H9 (cell line): ENCODE results near the gene UMAD1. TPM values are rescaled to one million over a fixed set of nuclear protein-coding genes. Genes with fewer than 3 reads are reported as not detected.

Experiments
- DNase-seq: peaks from one replicate; pipeline ENCODE4 v3.0.0-alpha.2; 2017
- H2AFZ ChIP-seq: one replicate; pipeline ENCODE4 v1.6.1; 2013; ENCODE audit warnings: mild to moderate bottlenecking, low read length, control low read depth, moderate library complexity
- H2AK5ac ChIP-seq: 2 replicates; pipeline ENCODE4 v1.6.1; 2013; ENCODE audit warnings: low read length, control low read depth, mixed read lengths; ENCODE audit not compliant: insufficient read length
- H2BK120ac ChIP-seq: one replicate; pipeline ENCODE4 v1.6.1; 2013; ENCODE audit warnings: low read depth, mild to moderate bottlenecking, low read length, control low read depth, inconsistent platforms; ENCODE audit not compliant: poor library complexity, severe bottlenecking
- H2BK12ac ChIP-seq: 2 replicates; pipeline ENCODE4 v1.6.1; 2013; ENCODE audit warnings: low read length, control low read depth, mixed read lengths, low read depth; ENCODE audit not compliant: insufficient read length
- H2BK15ac ChIP-seq: 2 replicates; pipeline ENCODE4 v1.6.1; 2013; ENCODE audit warnings: low read depth, low read length, control low read depth
- H2BK20ac ChIP-seq: one replicate; pipeline ENCODE4 v1.6.1; 2013; ENCODE audit warnings: low read depth, mild to moderate bottlenecking, low read length, control low read depth, inconsistent platforms; ENCODE audit not compliant: poor library complexity, severe bottlenecking
- H2BK5ac ChIP-seq: 2 replicates; pipeline ENCODE4 v1.6.1; 2013; ENCODE audit warnings: low read length, control low read depth, mixed read lengths; ENCODE audit not compliant: insufficient read length
- H3K14ac ChIP-seq: 2 replicates; pipeline ENCODE4 v1.6.1; 2013; ENCODE audit warnings: low read length, control low read depth; ENCODE audit not compliant: insufficient read depth
- H3K18ac ChIP-seq: 2 replicates; pipeline ENCODE4 v1.6.1; 2013; ENCODE audit warnings: low read depth, mild to moderate bottlenecking, mixed read lengths, low read length, control low read depth; ENCODE audit not compliant: insufficient read length
- H3K23ac ChIP-seq: 2 replicates; pipeline ENCODE4 v1.6.1; 2013; ENCODE audit warnings: low read length, control low read depth, mixed read lengths, low read depth; ENCODE audit not compliant: insufficient read length
- H3K23me2 ChIP-seq: 2 replicates; pipeline ENCODE4 v1.6.1; 2013; ENCODE audit warnings: low read depth, mild to moderate bottlenecking, mixed read lengths, low read length, control low read depth; ENCODE audit not compliant: insufficient read length, poor library complexity, severe bottlenecking
- H3K27ac ChIP-seq: 2 replicates; pipeline ENCODE4 v1.5.1; 2013; ENCODE audit warnings: low read length, control low read depth, mixed read lengths, low read depth; ENCODE audit not compliant: insufficient read length
- H3K27me3 ChIP-seq: 2 replicates; pipeline ENCODE4 v1.6.1; 2013; ENCODE audit warnings: low read length, control low read depth, inconsistent platforms; ENCODE audit not compliant: insufficient read depth
- H3K4ac ChIP-seq: 2 replicates; pipeline ENCODE4 v1.6.1; 2013; ENCODE audit warnings: low read depth, mild to moderate bottlenecking, control low read depth, inconsistent platforms, low read length, moderate library complexity
- H3K4me1 ChIP-seq: 2 replicates; pipeline ENCODE4 v1.6.1; 2013; ENCODE audit warnings: low read length, control low read depth, inconsistent platforms; ENCODE audit not compliant: insufficient read depth
- H3K4me2 ChIP-seq: 2 replicates; pipeline ENCODE4 v1.6.1; 2013; ENCODE audit warnings: low read length, control low read depth, mixed read lengths; ENCODE audit not compliant: insufficient read length, insufficient read depth
- H3K56ac ChIP-seq: 2 replicates; pipeline ENCODE4 v1.6.1; 2013; ENCODE audit warnings: low read depth, mild to moderate bottlenecking, mixed read lengths, low read length, control low read depth; ENCODE audit not compliant: insufficient read length
- H3K79me1 ChIP-seq: 2 replicates; pipeline ENCODE4 v1.6.1; 2013; ENCODE audit warnings: low read depth, mild to moderate bottlenecking, moderate library complexity, low read length, control low read depth, inconsistent platforms; ENCODE audit not compliant: insufficient read depth, poor library complexity, severe bottlenecking
- H3K79me2 ChIP-seq: 2 replicates; pipeline ENCODE4 v1.6.1; 2013; ENCODE audit warnings: low read length, control low read depth, inconsistent platforms; ENCODE audit not compliant: insufficient read depth
- H3K9ac ChIP-seq: 2 replicates; pipeline ENCODE4 v1.6.1; 2013; ENCODE audit warnings: low read length, control low read depth, mixed read lengths; ENCODE audit not compliant: insufficient read length; ENCODE audit errors: extremely low read depth
- H3K9me3 ChIP-seq: one replicate; pipeline ENCODE4 v1.6.1; 2013; ENCODE audit warnings: low read depth, low read length, inconsistent platforms; ENCODE audit not compliant: control insufficient read depth
- H3T11ph ChIP-seq: one replicate; pipeline ENCODE4 v1.6.1; 2013; ENCODE audit warnings: mild to moderate bottlenecking, low read length, control low read depth, inconsistent platforms
- H4K20me1 ChIP-seq: one replicate; pipeline ENCODE4 v1.6.1; 2013; ENCODE audit not compliant: control insufficient read depth, insufficient read length, insufficient read depth
- H4K5ac ChIP-seq: 2 replicates; pipeline ENCODE4 v1.6.1; 2013; ENCODE audit warnings: low read depth, mild to moderate bottlenecking, mixed read lengths, low read length, control low read depth; ENCODE audit not compliant: insufficient read length
- H4K8ac ChIP-seq: replicated peaks from 2 replicates; pipeline ENCODE4 v1.6.1; 2013; ENCODE audit warnings: low read length, control low read depth, mixed read lengths, low read depth; ENCODE audit not compliant: insufficient read length
- H4K91ac ChIP-seq: 2 replicates; pipeline ENCODE4 v1.6.1; 2013; ENCODE audit warnings: low read depth, mild to moderate bottlenecking, moderate library complexity, mixed read lengths, low read length, control low read depth; ENCODE audit not compliant: insufficient read length
- H3K27ac Mint-ChIP-seq, 3 experiments: 2 replicates in 2 of 3; 3 replicates in 1 of 3; pipeline ENCODE4 v1.8.0; 2020 to 2021; ENCODE audit warnings: mixed read lengths in 3 of 3, mild to moderate bottlenecking in 1 of 3, moderate library complexity in 1 of 3
- H3K27me3 Mint-ChIP-seq: 2 replicates; pipeline ENCODE4 v1.8.0; 2021; ENCODE audit warnings: low read depth, mild to moderate bottlenecking, moderate library complexity, mixed read lengths
- H3K36me3 Mint-ChIP-seq, 3 experiments: 2 replicates in 2 of 3; 3 replicates in 1 of 3; pipeline ENCODE4 v1.8.0; 2020 to 2021; ENCODE audit warnings: low read depth in 3 of 3, mixed read lengths in 3 of 3; ENCODE audit not compliant: insufficient read depth in 1 of 3
- H3K4me1 Mint-ChIP-seq, 2 experiments: 2 replicates each; pipeline ENCODE4 v1.8.0; 2020; ENCODE audit warnings: mixed read lengths in 2 of 2
- H3K4me3 Mint-ChIP-seq, 2 experiments: 2 replicates in 1 of 2; 3 replicates in 1 of 2; pipeline ENCODE4 v1.8.0; 2020 to 2021; ENCODE audit warnings: mild to moderate bottlenecking in 2 of 2, mixed read lengths in 2 of 2, moderate library complexity in 1 of 2
- H3K9me3 Mint-ChIP-seq, 2 experiments: 2 replicates in 1 of 2; 3 replicates in 1 of 2; pipeline ENCODE4 v1.8.0; 2020; ENCODE audit warnings: mild to moderate bottlenecking in 2 of 2, mixed read lengths in 2 of 2, moderate library complexity in 1 of 2
- WGBS: extraction: QIAGEN DNeasy Blood & Tissue Kit; methylation state at CpG from one replicate; pipeline ENCODE4 v1.1.7; 2013; ENCODE audit warnings: missing lambda C conversion rate, low lambda C conversion rate, mixed read lengths; ENCODE audit not compliant: insufficient read length; ENCODE audit errors: extremely low coverage; 5-methylcytosine and 5-hydroxymethylcytosine counted together
- total RNA-seq: library from RNA; stranded (reverse); gene quantifications from 2 replicates; pipeline ENCODE4 v1.2.1, GENCODE V29; 2021
- TF ChIP-seq, protein P1 (sequence below): fragments of 200-600 bp; sonication (generic); conservative IDR thresholded peaks from 3 replicates; pipeline ENCODE4 v1.8.0; 2021; ENCODE audit warnings: antibody characterized with exemption, mild to moderate bottlenecking

UMAD1 gene
- total RNA-seq, 1 experiment from 2014 or later, result 8.9 TPM

DNA sequence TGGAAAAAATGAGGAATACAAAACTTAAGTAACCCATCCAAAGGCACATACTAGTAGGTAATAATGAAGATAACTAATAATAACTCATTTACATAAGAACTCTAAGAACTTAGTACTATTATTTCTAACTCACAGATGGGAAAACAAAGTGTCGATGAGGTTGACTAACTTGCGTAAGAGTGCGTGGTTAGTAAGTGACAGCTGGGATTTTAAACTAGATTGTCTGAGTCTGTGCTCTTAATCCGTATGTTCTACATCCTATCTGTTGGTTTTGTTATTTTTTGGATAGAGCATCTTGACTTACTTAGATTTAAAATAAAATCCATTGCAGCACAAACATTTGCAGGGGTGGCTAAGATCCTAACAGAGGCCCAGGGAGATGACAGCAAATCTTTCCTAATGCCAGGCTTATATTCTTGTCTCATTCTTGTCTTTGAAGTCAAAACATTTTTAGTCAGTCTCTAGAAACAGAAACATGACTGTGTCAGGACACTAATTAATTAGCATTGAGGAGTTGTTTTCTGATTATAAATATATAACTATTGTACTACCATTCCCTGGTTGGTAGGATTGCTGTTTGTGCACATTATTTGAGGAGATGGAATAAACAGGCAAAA is 66.1 kb downstream of the UMAD1 start:
- no peak overlapping the region for H3K27ac ChIP-seq
- no peak overlapping the region for H2BK20ac ChIP-seq
- Mint-ChIP-seq H3K27ac (0 out of 7 replicates have a peak overlapping the region, but pooled peaks of 1 of the 3 experiments have one; percentile 5), H3K4me1 (peaks cover 50 to 52% of the 10 kb centered on the region in 2 experiments), H3K27me3 (no peaks in the 10 kb centered on the region), H3K4me3 (no peak overlapping the region), H3K9me3 (no peaks in the 10 kb centered on the region), H3K36me3 (no peaks in the 10 kb centered on the region; a peak in 1 of 7 replicates)
- H3T11ph ChIP-seq, result no peak overlapping the region
- no peaks in the 10 kb centered on the region for H3K23me2 ChIP-seq
- TF ChIP-seq, protein P1, sequence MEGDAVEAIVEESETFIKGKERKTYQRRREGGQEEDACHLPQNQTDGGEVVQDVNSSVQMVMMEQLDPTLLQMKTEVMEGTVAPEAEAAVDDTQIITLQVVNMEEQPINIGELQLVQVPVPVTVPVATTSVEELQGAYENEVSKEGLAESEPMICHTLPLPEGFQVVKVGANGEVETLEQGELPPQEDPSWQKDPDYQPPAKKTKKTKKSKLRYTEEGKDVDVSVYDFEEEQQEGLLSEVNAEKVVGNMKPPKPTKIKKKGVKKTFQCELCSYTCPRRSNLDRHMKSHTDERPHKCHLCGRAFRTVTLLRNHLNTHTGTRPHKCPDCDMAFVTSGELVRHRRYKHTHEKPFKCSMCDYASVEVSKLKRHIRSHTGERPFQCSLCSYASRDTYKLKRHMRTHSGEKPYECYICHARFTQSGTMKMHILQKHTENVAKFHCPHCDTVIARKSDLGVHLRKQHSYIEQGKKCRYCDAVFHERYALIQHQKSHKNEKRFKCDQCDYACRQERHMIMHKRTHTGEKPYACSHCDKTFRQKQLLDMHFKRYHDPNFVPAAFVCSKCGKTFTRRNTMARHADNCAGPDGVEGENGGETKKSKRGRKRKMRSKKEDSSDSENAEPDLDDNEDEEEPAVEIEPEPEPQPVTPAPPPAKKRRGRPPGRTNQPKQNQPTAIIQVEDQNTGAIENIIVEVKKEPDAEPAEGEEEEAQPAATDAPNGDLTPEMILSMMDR, result no peak
- no peak overlapping the region for H3K23ac ChIP-seq
- no peak overlapping the region for H2BK5ac ChIP-seq
- no peak overlapping the region for H4K91ac ChIP-seq
- no peak overlapping the region for H2BK120ac ChIP-seq
- no peaks in the 10 kb centered on the region for H3K27me3 ChIP-seq
- H3K4ac ChIP-seq, result no peak overlapping the region
- H3K4me2 ChIP-seq, result no peak overlapping the region
- no peaks in the 10 kb centered on the region for H4K20me1 ChIP-seq
- no peak overlapping the region for H4K5ac ChIP-seq
- H4K8ac ChIP-seq, result no peak overlapping the region
- H3K79me2 ChIP-seq, result no peaks in the 10 kb centered on the region
- WGBS, result no CpG with 5 or more reads among the region's 4 CpGs
- no peak overlapping the region for H3K14ac ChIP-seq
- H2AK5ac ChIP-seq, result no peak overlapping the region
- H2BK12ac ChIP-seq, result no peak overlapping the region
- H3K9me3 ChIP-seq, result no peaks in the 10 kb centered on the region
- H2BK15ac ChIP-seq, result no peak overlapping the region
- H3K79me1 ChIP-seq, result no peaks in the 10 kb centered on the region
- H2AFZ ChIP-seq, result no peak overlapping the region
- H3K9ac ChIP-seq, result no peak overlapping the region
- no peak overlapping the region for H3K56ac ChIP-seq
- H3K4me1 ChIP-seq, result peaks cover 2% of the 10 kb centered on the region; the same call in 1 of the 2 replicates
- H3K18ac ChIP-seq, result no peak overlapping the region
- DNase-seq, result no peak
